GM19238 (cell line): ENCODE results near the gene KRTAP5-11.

Experiments
- DNase-seq: peaks from one replicate; pipeline ENCODE4 v3.0.0; 2011; ENCODE audit warnings: low spot score; ENCODE audit not compliant: insufficient read length

Gene KRTAP5-11

DNA sequence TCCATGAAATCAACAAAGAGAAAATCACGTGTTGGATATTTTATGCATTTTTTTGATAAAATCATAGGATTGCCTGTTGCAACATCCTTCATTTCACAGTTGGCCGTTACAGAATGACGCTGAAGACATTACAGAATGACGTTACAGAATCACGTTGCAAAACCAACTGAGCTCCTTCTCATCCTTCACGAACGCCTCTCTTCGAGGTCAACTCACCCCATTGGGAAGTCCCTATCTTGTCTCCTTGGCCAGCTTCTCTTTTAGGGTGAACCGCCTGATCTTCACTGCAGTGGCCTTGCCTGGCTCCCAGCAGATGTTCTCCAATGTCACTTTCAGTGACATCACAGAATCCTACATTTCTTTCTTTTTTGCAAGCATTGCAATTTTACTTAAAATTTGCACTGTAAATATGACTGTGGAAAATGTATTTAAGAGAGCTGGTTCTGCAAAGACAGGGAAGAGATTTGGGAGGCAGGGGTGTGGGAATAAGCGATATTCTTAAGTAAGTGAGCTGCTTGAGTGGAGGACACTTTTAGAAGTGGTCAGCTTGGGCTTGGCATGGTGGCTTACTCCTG lies 50.6 kb downstream of the KRTAP5-11 start:
- no peak for DNase-seq
